SH-SY5Y (cell line): ENCODE data around the gene PRKD1.

Source experiments
- GATA2 ChIP-seq: IDR thresholded peaks from 2 replicates; pipeline ENCODE4 v1.6.1; 2011; ENCODE audit warnings: mild to moderate bottlenecking, low read depth, low read length
- GATA3 ChIP-seq: IDR thresholded peaks from 2 replicates; pipeline ENCODE4 v1.6.1; 2011; ENCODE audit warnings: low read depth, mild to moderate bottlenecking, low read length, moderate library complexity

PRKD1 gene

DNA sequence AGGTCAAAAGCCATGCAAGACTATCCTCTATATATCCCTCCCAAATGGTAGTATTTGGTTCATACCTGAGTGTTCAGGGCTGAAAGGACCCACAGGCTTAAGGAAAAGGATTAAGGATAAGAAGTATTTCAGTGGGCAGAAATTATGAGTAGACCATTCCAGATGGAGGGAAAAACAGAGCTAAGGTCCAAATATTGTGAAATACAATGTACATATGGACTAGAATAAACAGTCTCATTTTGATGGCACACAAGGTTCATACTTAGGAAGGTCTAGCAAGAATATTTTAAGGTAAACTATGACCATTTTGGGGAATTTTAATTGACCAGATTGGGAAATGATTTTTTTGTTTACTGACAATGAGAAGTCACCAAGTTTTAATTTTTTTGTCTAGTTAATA, 124.6 kb downstream of the PRKD1 start:
- TF ChIP-seq GATA3 (no peak), GATA2 (no peak)

GRCh38 chr14:29802211-29802610, 125.4 kb downstream of the PRKD1 start:
- TF ChIP-seq GATA3, result no peak
- no peak for TF ChIP-seq GATA2

DNA sequence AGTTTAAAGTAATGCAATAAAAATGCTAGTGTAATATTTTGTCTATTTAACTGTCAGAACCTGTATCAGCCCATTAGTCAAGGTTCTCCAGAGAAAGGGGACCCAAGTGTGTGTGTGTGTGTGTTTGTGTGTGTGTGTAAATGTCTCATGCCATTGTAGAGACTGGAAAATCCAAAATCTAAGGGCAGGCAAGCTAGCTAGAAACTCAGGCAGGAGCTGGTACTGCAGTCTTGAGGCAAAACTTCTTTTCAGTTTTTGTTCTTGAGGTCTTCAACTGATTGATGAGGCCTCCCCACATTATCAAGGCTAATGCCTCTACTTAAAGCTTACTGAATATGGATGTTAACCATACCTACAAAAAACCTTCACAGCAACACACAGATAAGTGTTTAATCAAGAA, 126.7 kb downstream of the PRKD1 start:
- TF ChIP-seq GATA2 (no peak), GATA3 (no peak)

- no peak for TF ChIP-seq GATA3
- TF ChIP-seq GATA2, result no peak
These were observed 128.1 kb downstream of the PRKD1 start for GRCh38 chr14:29799464-29800095.

DNA sequence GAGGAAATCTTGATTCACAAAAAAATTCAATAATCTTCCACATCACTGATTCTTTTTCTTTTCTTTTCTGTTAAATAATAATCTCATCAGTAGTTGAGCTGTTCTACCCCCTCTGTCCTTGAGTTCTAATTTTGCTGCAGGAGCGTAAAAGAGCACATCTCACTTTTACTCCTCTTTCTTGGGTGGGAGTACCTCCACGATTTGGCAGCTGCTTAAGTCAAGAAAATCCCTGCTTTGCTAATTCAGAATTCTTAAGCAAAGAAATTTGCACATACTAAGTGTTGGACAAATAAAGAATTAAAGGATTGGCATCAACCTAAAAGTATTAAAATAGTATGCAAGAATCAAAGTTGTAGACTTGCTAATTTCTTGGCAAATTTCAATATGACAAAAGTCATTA, 128.8 kb downstream of the PRKD1 start:
- no peak for TF ChIP-seq GATA2

GRCh38 chr14:29798108-29798663, 129.5 kb downstream of the PRKD1 start:
- no peak for TF ChIP-seq GATA2
- TF ChIP-seq GATA3, result no peak

DNA sequence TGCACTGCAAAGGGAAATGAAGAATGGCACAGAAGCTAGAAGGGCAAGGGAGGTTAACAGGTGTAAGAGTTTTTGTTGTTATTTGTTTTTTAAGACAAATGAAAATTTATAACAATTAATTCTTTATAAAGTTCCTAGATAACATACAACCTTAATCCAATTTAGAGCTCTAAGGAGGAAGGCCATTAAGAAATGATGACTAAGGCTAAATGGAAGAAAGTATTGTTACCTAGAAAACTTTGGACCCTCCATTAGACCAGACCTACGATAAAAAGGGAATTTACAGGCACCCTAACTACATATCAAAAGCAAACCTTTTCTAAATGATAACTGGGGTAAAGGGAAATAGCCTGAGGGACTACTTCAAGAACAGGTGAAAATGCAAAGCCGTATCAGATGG, 130.8 kb downstream of the PRKD1 start:
- TF ChIP-seq GATA3, result no peak
- no peak for TF ChIP-seq GATA2

DNA sequence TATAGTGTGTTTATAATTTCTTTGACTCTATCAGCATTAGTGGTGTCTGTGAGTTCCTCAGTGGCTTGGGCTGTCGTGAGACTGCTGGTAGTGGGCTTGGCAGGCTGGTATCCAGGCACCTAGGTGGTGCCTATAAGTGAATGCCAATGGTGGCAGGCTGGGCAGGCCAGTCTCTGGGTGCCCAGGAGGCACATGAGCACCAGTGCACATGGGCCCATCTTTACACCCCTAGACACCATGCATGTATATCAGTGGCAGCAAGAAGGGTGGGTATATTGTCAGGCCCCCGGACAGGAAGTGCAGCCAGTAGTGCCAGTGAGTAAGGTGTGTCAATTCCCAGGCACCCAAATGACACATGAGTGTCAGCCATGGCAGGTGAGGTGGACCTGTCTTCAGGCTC, 138.2 kb downstream of the PRKD1 start:
- TF ChIP-seq GATA2 (no peak), GATA3 (no peak)

DNA sequence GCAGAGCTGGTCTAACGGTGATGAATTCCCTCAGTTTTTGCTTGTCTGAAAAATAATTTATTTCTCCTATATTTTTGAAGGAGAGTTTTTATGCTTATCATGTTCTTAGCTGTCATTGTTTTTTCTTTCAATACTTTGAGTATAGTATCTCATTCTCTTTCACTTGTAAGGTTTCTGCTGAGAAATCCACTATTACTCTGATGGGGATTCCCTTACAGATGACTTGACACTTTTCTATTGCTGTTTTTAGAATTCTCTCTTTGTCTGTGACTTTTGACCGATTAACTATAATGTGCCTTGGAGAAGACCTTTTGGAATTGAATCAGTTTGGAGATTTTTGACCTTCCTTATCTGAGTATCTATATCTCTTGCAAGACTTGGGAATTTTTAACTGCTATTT, 139.6 kb downstream of the PRKD1 start:
- TF ChIP-seq GATA3 (no peak), GATA2 (no peak)

DNA sequence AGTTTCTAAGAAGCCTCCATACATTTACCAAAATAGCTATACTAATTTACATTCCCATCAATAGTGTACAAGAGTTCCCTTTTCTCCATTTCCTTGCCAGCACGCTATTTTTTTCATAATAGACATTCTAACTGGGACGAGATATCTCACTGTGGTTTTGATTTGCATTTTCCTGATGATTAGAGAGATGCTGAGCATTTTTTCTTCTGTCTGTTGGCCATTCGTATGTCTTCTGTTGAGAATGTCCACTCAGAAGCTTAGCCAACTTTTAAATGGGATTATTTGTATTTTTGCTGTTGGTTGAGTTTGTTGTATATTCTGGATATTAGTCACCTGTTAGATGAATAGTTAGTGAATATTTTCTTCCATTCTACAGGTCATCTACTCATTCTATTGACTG, 144.1 kb downstream of the PRKD1 start:
- TF ChIP-seq GATA2, result no peak
- no peak for TF ChIP-seq GATA3

GRCh38 chr14:29782041-29782440, 145.6 kb downstream of the PRKD1 start:
- TF ChIP-seq GATA2, result no peak
- TF ChIP-seq GATA3, result no peak

DNA sequence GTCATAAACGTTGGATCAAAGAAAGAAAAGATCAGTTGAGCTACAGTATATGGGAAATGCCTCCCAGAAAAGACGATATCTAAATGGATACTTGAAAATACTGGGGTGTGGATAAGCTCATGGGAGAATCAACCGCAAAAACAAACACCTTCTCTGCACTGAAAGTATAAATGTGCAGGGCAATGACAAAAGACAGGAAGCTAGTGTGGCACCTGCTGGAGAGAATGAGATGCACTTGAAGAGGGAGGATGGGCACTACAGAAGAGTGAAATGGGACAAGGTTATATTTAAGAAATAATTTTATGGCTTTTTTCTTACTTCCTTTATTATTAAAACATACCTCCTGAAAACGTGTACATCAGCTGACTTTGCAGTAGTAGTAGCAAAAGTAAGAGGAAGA, 153.7 kb downstream of the PRKD1 start:
- no peak for TF ChIP-seq GATA2
- TF ChIP-seq GATA3, result no peak

DNA sequence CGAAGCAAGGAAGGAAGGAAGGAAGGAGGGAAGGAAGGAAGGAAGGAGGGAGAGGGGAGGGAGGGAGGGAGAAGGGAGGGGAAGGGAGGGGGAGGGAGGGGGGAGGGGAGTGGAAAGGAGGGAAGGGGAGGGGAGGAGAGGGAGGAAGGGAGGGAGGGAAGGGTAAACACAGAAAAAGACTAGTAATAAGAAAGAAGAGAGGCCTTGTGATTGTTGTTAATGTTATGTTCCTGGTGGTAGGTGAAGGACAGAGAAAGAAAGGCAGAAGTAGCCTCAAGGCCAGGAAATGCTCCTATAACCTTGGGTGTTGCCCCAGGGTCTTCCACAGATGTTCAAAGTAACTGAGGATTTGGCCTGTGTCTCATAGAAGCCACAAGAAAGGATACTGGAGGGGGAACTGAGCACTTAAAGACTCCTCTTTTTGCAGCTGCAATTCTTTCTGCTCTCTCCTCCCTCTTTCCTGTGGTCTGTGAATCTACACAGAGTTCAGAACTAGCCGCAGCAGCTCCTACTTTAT, 164.2 kb downstream of the PRKD1 start:
- TF ChIP-seq GATA3, result no peak
- TF ChIP-seq GATA2, result no peak

- TF ChIP-seq GATA3, result no peak
- no peak for TF ChIP-seq GATA2
These were observed 167.9 kb downstream of the PRKD1 start for GRCh38 chr14:29759521-29760340.
